Activated naive CD4-positive, alpha-beta T cell treated with Interleukin-2 at 50 U/mL for 16 hours (primary cell): ENCODE results near the gene SLC5A12.

ENCODE experiments used
- DNase-seq: peaks from one replicate; pipeline ENCODE4 v3.0.0-alpha.2; 2020

Gene SLC5A12

DNA sequence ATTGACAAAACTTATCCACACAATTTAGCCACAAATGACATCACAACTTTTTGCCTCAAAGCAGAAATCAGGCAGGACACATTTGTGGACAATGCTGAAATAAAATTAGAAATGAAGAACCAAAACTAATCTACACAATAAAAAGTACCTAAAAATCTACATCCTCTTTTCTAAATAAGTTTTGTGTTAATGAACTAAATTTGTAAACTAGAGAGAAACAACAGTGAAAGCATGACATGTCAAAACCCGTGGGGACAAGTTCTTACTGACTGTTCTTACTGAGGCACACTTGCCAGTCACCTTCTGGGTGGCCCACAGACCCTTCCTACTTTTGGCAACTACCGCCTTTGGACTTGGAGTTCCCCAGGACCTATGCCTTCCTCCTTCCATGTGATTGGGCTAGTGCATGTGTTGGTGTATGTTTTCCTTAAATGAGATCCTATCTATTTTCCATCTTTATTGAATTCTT lies 89.1 kb downstream of the SLC5A12 start:
- DNase-seq = no peak

DNA sequence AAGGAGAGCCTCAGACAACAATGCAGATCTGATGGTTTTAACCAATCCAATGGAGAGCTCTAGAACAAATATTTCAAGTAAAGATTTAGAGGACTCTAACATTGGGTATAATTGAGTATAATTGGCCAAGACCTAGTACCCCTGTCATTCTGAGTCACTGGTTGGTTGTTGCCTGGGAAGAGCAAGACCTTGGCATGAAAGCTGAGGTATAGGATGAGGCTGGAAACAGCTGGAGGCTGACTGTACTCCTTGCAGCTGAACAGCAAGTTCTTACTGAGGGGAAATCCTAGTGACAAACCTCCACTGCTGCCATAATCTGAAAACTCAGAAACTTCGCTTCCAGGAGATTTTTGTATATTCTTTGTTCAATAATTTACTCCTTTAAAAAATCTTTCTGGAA lies 95.5 kb downstream of the SLC5A12 start:
- no peak for DNase-seq

DNA sequence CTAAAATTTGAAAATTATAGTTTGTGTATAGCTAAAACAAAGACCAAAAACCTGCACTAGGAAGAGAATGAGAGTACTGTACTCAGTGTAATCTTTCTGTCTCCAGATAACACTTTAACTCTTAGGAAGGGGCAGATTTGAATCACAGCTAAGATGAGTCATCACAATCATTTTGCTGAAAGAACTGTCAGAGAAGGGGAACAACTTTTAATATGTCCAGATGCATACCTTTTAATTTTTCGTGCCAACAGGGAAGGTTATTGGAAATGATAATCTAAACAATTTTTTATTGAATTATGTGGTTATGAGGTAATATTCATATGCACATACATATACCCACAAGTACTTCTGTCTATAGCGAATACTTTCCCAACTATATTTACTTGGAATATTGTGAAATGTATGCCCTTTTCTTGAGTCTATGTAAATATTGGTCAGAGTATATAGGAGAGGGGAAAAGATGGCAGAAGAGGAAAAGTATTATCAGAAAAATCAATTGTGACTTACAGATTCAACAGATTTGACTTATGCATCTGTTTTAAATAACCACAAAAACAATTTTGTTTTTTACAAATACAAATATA lies 98.7 kb downstream of the SLC5A12 start:
- no peak for DNase-seq

DNA sequence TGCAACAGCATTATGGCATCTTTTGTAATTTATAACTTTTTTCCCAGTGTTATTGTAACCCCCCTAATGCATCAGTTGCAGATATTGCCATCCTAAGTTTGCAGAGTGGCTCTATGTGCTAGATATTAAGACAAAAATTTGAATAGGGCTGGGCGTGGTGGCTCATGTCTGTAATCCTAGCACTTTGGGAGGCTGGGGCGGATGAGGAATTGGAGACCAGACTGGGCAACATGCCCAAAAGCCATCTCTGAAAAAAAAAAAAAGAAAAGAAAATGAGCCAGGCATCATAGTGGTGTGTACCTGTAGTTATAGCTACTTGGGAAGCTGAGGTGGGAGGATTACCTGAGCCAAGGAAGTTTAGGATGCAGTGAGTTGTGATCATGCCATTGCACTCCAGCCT lies 99.7 kb downstream of the SLC5A12 start:
- no peak for DNase-seq

- no peak for DNase-seq
Observed at GRCh38 chr11:26621132-26621531, 100.7 kb downstream of the SLC5A12 start.

- no peak for DNase-seq
Observed at GRCh38 chr11:26620282-26621045, 101.4 kb downstream of the SLC5A12 start.

DNA sequence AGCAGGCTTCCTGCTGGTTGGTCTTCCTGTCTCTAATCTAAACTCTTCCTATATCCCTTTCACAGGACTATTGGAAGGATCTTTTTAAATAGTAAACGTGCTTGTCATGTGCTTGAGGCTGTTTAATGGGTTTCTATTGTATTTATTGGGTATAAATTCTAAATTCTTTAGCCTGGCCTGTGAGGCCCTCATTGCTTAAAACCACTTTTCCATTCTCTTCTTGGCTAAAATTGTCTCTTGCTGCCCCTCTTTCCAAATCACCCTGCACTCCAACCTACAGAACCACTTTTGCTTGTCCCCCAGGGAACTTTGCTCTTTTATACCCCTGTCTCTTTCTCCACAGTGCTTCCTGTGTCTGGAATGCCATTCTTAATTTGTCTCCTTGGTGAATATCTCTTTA lies 103.4 kb downstream of the SLC5A12 start:
- DNase-seq = no peak
